Endometrial microvascular endothelial cells (primary cell): Measurements from ENCODE around the gene P4HA3. TPM values are rescaled to one million over a fixed set of nuclear protein-coding genes. Genes with fewer than 3 reads are reported as not detected.

Experiments used
- in situ Hi-C: cut with HindIII; loops from 2 replicates; pipeline ENCODE4 v1.10.0; 2017; ENCODE audit warnings: low sequenced_read_pairs, low pct_unique_long_range_greater_than_20kb; ENCODE audit errors: inconsistent ontology term
- total RNA-seq: library from RNA; depleted of rRNA; stranded (reverse); fragments of >200 nt; gene quantifications from one replicate; pipeline ENCODE4 v1.2.3, GENCODE V29; 2015; ENCODE audit errors: inconsistent ontology term

The P4HA3 gene
- total RNA-seq, 1 donor from 2014 or later = 5.6 TPM

DNA sequence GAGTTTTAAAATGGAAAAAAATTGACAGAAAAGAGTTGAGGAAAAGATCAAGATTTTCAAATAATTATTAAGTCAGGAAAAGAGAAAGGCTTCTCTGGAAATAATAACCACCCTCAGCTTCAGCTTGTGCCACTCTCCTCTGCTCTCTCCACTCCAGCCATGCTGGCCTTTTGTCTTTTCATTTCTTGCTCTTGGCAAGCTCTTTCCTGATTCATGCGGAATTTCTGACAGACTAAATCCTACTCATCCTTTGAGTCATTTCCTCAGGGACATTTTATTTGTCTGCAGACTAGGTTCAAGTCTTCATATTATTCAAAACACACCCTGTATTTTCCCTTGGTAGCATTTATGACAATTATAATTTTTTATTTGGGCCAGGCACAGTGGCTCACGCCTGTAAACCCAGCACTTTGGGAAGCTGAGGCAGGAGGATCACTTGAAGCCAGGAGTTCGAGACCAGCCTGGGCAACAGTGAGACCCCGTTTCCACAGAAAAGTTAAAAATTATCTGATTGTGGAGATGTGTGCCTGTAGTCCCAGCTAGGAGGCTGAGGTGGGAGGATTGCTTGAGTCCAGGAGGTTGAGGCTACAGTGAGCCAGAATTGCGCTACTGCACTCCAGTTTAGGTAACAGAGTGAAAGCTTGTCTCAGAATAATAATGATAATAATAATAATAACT lies 7.8 kb upstream of the P4HA3 start:
- in situ Hi-C loops = no loop called here

DNA sequence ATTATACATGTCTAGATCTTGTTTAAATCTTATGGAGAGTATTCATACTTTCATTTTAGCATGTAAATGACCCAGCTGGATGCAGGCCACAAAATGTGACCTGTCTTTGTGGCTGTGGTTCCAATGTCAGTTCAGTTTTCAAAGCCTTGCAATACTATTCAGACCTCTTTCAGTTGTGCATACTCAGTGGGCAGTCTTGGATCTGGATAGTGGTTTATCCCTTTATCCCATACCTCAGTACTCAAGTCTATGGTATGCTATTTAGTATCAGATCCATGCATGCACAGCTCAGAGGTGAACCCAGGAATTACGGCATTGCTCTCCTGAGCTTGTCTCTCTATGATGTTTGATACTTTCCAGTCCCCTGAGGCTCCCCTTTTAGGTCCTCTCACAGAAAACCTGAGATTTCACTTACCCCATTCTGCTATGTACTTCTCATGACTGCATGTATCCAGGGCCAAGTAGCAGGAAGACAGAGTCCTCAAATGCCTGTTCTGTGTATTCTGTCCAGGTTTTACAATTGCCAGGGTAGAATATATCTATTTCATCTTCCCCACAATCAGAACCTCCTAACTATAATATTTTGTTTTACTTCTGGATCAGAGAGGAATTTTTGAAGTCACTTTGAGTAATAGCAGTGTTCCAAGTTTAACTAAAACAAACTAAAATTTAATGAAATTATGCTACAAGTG lies 6.9 kb upstream of the P4HA3 start:
- in situ Hi-C loops = no loop called here

DNA sequence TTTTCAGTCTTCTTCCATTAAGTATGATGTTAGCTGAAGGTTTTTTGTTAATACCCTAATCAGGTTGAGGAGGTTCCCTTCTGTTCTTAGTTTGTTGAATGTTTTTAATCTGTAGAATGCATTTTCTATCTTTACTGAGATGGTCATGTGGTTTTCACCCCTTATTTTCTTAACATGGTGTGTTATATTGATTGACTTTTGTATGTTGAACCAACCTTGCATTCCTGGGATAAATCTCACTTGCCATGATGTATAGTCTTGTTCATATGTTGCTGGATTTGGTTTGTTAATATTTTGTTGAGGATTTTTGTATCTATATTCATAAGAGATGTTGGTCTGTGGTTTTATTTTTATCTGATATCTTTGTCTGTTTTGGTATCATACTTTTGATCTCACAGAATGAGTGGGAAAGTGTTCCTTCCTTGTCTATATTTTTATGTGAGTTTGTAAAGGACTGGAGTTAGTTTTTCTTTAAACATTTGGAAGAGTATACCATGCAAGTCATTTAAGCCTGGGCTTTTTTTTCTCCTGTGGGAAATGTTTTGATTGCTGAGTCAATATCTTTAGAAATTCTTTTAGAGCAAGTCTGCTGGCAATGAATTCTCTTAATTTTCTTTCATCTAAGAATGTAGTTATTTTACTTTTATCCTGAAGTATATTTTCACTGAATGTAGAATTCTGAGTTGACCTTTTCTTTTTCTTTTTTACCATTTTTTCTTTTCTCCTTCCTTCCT lies 5.5 kb upstream of the P4HA3 start:
- in situ Hi-C loops = no loop called here

DNA sequence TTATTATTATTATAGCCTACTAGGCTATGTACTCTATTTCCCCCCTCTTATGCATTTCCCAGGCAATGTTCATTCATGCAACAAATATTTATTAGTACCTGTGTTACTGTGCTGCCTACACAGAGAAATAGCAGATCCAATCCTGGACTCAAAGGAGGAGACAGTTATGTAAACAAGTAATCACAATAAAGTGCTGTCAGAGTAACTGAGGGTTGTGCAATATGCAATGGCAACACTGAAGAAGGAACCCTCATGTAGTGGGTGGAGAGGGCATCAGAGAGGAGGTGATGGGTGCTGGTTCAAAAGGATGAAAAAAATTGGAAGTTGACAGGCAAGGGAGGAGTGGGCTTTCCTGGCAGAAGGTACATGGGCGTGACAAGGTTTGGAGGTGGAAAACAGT lies 886 bp upstream of the P4HA3 start:
- in situ Hi-C loops = no loop called here

DNA sequence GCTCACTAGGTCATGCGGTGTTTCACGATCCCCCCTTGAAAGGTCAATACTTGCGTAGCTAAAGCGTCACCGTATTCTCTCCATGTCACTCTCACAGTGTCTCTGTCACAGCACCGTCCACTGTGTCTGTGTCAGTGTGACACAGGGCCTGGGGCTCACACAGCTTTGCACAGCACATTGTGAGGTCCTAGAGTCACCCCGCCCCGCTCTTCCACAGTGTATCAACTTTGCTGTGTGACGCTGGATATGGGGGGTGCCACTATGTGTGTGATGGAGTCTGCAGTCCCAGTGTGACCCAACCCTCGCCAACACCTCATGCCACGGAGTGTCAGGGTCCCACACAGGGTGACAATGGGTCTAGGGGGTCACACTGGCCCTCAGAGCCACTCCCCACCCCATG lies 583 bp downstream of the P4HA3 start:
- in situ Hi-C loops = no loop called here

DNA sequence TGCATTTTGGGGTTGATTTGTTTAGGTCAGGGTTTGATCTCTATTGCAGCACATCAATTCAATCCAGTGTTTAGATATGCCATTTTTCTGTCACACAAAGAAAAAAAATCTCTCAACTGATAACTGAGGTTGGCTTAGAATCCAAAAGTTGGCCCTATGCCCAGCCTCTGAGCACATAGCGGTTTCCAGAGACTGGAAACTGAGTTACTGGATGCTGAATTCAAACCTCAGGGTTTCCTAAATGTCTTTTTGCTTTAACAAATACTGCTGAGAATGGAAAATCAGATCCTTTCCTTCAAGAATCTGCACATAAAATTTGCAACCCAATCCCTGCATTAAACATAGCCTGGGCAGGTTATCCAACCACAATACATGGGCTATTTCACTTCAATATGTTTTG lies 4.0 kb downstream of the P4HA3 start:
- in situ Hi-C loops = no loop called here

DNA sequence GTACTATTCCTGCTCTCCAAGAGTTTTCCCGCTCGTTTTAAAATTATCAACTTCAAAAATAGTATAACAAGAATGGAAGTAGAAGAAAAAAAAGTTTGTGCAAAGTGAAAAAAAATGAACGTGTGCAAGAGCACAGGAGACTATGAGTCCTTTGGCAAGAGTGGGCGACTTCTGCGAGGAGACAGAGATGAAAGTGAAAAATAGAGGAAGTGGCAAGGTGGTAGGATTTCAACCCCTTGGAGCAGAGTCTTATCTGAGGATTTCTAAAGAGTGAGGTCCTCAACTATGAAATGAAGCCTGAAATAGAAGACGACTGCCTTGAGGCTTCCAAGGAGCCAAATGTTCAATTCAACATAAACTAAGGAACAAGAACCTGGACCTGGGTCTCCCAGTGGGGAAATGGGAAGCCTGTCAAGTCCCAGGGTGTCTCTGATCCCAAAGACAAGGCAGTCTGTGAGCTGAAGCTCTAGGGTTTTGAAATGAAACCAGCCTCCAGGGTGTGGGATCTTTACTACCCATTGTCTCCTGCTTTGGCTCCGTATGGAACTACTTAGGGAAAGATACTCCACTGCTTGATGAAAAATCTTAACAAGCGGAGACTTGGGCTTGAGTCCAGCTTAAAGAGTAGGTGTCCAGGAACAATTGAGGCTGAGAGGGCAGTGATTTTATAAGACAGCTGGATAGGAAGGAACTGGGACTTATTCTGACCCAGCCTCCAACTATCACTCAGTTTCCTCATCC lies 4.8 kb downstream of the P4HA3 start:
- in situ Hi-C loops = no loop called here

DNA sequence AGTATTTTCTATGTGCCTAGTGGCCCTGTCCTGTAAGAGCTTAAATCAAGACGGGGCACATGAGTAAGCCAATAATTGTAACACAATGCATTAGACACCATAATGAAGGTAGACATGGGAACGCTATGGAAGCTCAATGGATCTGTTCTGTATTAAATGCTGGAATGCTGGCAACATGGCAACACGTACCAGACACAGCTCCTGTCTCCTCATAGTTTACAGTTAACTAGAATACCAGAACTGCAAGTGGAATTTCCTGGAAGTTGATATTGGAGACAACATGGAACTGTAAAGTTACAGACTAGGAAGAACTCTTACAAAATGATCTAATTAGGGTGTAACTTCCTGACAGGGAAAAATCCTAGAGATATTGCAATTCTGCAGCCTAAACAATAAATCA lies 12.4 kb downstream of the P4HA3 start:
- in situ Hi-C loops = no loop called here

DNA sequence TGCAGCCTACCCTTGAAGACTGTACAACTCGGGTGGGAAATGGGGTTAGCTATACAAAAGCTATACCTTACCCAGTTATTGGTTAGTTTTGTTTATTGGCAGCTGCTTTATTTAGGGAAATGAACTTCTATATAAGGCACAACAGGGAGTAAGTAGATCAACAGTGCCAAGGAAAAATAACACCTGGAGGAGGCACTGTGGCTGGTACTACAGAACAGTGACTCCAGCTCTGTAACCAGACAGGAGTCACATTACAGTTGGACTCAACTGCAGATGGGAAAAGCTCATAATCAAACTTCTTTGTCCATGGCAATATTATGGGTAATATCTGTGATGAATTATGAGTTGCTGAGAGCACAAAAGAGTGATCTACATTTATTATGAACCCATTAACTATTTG lies 14.0 kb downstream of the P4HA3 start:
- in situ Hi-C loops = no loop called here

DNA sequence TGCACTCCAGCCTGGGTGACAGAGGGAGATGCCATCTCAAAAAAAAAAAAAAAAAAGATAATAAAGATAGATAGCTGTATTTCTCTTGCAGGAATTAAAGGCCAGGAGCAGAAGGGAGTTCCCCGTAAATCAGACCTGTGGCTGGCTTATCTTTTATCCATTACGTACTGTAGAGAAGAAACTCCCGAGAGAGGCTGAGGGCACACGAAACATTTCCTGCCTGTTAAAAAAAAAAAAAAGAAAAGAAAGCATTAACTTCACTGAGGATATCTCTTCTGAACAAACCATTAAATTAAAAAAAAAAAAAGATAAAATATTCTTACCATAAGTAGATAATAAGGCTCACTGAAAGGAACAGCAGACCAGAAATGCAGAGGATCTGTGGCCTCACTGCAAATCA lies 22.5 kb downstream of the P4HA3 start:
- in situ Hi-C loops = no loop called here

DNA sequence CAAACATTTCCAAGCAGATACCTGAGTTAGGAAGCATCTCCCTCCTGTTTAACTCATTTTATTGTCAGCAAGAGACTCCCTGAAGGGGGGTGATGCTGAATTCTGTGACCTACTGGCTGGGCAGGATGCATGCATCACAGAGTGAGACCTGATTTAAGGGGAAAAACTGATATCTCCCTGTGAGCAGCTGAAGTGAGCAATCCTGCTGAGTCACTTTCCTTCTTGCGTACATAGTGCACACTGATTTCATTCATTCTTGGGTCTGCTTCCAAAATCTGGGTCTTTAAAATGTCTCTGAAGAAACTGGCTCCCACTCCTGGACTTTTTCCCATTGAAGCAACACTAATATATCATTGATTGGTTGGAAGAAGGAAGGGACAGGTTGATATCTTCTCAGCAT lies 23.3 kb downstream of the P4HA3 start:
- in situ Hi-C loops = no loop called here

DNA sequence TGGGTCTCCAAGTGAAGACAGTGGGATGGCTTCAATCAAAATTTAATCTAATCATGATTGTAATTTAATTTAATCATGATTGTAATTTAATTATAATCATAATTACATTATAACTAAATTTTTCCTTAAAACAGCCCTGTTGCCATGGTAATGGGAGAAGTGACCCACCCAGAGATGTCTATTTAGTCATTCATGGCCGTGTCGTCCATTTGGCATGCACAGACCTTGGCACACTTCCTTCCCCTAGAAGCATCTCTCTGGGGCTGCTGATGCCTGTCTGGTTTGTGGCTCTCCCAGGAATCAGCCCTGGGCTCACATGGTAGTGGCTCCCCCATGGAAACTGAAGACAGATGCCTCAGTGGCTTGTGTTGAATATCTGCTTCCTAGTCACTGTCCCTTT lies 27.0 kb downstream of the P4HA3 start:
- in situ Hi-C loops = no loop called here

DNA sequence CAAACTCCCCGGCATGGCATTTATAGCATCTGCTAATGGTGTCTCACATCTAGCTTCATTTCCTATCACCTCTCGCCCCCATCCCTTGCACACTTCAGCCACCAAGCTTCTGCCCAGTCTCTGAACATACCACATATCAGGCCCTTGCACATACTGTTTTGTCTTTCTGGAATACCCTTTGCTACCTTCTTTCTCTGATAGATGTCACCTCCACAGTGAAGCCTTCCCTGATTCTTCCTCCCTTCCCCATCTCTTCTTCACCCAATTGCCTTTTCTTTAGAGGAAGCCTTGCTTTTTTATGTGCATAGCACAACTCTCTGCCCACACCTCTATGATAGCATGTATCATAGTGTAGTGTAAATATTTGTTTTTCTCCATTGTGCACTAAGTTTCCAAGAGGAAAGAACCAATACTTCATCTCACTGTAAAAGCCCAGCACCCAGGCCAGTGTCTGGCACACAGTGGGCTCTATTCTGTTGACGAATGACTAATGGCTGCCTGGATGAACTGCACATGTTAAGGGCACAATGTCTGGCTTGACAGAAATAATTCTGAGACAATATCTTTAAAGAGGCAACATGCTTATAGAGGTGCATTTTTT lies 27.8 kb downstream of the P4HA3 start:
- in situ Hi-C loops = no loop called here

DNA sequence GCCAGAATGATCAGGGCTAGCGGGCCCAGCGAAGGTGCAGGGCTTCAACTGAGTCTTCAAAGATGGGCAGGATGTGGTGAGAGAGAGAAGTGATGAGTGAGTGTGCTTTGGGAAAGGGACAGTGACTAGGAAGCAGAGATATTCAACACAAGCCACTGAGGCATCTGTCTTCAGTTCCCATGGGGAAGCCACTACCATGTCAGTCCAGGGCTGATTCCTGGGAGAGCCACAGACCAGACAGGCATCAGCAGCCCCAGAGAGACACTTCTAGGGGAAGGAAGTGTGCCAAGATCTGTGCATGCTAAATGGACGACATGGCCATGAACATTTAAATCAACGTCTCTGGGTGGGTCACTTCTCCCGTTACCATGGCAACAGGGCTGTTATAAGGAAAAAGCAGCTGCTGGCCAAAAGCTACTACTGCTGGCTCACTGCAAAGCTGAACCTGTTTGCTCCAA lies 28.5 kb downstream of the P4HA3 start:
- in situ Hi-C loops = no loop called here

DNA sequence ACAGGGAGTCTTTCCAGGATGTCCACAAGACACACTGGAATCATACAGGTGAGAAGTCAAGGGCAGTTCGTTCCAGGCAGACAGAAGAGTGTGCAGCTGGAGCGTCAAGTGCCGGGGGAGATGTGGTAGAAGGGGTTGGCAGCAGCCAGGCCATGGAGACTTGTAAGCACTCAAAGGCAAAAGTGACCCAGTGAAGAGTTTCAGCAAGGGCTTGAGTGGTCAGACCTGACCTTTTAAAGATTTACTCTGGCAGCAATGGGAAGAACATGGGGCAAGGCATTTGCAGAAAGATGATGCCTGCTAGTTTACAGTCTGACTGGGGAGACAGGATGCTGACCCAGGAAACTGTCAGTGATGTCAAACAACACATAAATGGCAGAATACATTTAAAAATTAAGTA lies 29.0 kb downstream of the P4HA3 start:
- in situ Hi-C loops = no loop called here

DNA sequence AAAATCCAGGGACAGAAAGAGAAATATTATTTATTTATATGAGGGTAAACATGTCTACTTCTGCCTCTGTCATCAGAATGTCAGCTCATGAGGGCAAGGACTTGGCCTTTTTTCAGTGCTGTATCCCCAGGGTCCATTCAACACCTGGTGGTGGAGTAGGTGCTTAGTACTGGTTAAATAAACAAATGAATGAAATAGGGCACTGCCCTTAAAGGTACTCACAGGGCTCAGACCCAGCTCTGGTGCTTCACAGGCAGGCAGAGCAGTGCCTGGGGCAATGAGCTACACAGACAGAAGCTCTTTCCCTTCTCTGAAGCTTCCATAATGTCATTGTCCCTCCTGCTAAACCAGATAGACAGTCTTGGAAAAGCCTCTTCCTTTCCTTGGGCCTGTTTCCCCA lies 30.9 kb downstream of the P4HA3 start:
- in situ Hi-C loops = no loop called here

DNA sequence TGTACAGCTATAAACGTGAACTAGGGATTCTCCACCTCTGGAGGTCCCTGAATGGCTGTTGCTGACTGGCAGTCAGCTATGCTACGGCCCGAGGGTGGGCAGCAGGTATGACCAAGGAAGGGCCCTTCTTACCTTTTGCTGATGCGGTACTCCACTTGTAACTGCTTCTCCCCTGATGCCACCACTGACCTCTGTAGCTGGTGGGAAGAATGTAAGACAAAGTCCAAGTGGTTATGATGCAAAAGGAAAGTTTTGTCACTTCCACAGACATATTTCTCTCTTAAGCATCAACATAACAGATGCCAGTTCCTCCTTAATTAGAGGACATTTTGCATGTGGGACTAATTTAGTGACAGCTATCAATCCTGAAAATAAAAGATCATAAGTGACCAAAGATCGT lies 32.2 kb downstream of the P4HA3 start:
- in situ Hi-C loops = no loop called here

DNA sequence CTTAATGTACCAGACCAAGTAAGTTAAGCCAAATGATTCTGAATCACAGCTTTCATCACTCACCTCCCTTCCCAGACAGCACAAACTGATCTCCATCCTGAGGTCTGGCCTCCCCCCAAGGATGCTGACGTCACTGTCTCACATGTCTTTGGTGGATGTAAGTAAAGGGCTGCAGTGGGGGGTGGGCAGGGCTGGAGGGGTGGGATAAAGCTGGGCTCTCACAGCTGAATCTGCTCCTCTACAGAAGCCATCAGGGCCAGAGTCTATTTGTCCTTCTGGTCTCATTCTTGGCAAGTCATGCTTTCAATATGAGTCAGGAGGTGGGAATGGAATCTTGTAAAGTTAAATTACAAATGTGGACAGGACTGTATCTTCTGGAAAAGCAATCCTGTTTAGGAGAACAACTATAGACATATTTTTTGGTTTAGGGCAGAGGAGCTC lies 32.7 kb downstream of the P4HA3 start:
- in situ Hi-C loops = no loop called here

DNA sequence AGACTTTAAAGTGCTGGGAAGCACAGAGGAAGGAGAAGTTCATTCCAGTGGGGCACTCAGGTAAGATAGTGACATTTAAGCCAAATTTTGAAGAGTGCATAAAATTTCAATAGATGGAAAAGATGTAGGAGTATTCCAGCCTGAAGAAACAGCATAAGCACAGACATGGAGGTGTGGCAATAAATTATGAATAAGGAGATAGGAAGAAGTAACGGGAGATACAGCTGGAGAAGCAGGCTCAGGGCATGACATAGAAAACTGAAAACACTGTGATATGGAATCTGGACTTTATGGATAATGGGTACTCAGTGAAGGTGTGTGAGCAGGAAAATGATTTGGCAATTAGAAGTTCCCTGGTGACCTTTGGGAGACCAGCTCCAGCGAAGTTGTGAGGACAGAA lies 33.3 kb downstream of the P4HA3 start:
- in situ Hi-C loops = no loop called here
